Measurements from ENCODE around the gene PCDHGB3. TPM values are rescaled to one million over a fixed set of nuclear protein-coding genes. Genes with fewer than 3 reads are reported as not detected.
"Not testable (repeated sequence)": the region's sequence is repeated elsewhere in the genome, so short reads cannot be mapped to it uniquely, and the experiment has no call there.

The PCDHGB3 gene
- total RNA-seq, 1 experiment from 2014 or later: 0.49 TPM

DNA sequence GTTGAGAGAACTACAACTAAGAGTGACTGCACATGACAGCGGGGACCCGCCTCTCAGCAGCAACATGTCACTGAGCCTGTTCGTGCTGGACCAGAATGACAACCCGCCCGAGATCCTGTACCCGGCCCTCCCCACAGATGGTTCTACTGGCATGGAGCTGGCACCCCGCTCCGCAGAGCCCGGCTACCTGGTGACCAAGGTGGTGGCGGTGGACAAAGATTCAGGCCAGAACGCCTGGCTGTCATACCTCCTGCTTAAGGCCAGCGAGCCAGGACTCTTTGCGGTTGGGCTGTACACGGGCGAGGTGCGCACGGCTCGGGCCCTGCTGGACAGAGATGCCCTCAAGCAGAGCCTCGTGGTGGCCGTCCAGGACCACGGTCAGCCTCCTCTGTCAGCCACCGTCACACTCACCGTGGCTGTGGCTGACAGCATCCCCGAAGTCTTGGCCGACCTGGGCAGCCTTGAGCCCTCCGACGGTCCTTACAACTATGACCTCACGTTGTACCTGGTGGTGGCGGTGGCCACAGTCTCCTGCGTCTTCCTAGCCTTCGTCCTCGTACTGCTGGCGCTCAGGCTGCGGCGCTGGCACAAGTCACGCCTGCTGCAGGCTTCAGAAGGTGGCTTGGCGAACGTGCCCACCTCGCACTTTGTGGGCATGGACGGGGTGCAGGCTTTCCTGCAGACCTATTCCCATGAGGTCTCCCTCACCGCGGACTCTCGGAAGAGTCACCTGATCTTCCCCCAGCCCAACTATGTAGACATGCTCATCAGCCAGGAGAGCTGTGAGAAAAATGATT lies 14.6 kb downstream of the PCDHGB3 start:
- no peaks in the 10 kb centered on the region for H3K36me3 ChIP-seq (ENCODE audit: control insufficient read depth, insufficient read depth, low read length)
- ChIA-PET POLR2A (no interaction called here), CTCF (no interaction called here)
- H3K9me3 ChIP-seq (ENCODE audit: control insufficient read depth, insufficient read depth, low read depth, low read length): no peaks in the 10 kb centered on the region
- no peak for ATAC-seq
- no TSS peak for BruUV-seq (replicated peaks)
- no peak overlapping the region for H3K4me3 ChIP-seq (ENCODE audit: low read depth in 2 of 2, low read length in 2 of 2)
- H3K4me1 ChIP-seq (ENCODE audit: control insufficient read depth, insufficient read depth, low read length): no peaks in the 10 kb centered on the region
- DNase-seq (ENCODE audit: low read depth, low spot score): no peak
- intact Hi-C loops (cut with micrococcal nuclease; ENCODE audit: unreplicated experiment): no loop called here
- no peak for TF ChIP-seq SIN3A (IDR thresholded peaks at IDR 0.05; ENCODE audit: borderline replicate concordance, insufficient read depth, low read depth, low read length)
- TF ChIP-seq REST (IDR thresholded peaks at IDR 0.05; ENCODE audit: insufficient read depth in 1 of 2, low read depth in 2 of 2, low read length in 1 of 2): no peak
- no peak for TF ChIP-seq CTCF (IDR thresholded peaks at IDR 0.05)
- no peak for TF ChIP-seq POLR2AphosphoS5 (IDR thresholded peaks at IDR 0.05; ENCODE audit: low read depth, low read length)
- no peak for TF ChIP-seq TCF7L2 (IDR thresholded peaks at IDR 0.05; ENCODE audit: low read depth, low read length)
- no peaks in the 10 kb centered on the region for H3K27me3 ChIP-seq (ENCODE audit: control insufficient read depth, insufficient read depth, low read length)
- in situ Hi-C loops (cut with HindIII; ENCODE audit: low pct_unique_long_range_greater_than_20kb, low sequenced_read_pairs): no loop called here
- no peak overlapping the region for H3K27ac ChIP-seq (ENCODE audit: low read length)

DNA sequence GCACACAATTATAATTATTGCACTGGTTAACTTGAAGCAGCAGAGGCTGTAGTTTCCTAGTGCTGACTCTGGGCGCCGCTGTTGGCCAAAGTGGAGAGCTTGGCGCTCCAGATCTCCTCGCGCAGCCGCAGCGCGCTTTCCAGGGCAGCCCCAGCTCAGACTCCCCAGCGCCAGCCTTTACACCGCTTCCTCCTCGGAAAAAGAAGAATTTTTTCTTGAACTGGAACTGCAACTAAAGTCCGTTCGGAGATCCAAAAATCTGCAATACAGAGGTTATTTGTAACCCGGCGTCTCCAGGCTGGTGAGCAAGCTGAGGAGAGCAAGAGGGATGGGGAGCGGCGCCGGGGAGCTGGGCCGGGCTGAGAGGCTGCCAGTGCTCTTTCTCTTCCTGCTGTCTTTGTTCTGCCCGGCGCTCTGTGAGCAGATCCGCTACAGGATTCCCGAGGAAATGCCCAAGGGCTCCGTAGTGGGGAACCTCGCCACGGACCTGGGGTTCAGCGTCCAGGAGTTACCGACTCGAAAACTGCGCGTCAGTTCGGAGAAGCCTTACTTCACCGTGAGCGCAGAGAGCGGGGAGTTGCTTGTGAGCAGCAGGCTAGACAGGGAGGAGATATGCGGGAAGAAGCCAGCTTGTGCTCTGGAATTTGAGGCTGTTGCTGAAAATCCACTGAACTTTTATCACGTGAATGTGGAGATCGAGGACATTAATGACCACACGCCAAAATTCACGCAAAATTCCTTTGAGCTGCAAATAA lies 17.7 kb downstream of the PCDHGB3 start, which contains the start of gene PCDHGB4:
Gene PCDHGB4, plus strand, starts transcription at position 142 of the 755 bp plus-strand sequence. Its CDS starts 187 bp downstream, at position 329.
- in situ Hi-C loops (cut with HindIII; ENCODE audit: low pct_unique_long_range_greater_than_20kb, low sequenced_read_pairs); H3K36me3 ChIP-seq (ENCODE audit: control insufficient read depth, insufficient read depth, low read length); DNase-seq (ENCODE audit: low read depth, low spot score); H3K4me1 ChIP-seq (ENCODE audit: control insufficient read depth, insufficient read depth, low read length); POLR2A ChIA-PET; BruUV-seq (replicated peaks); H3K9me3 ChIP-seq (ENCODE audit: control insufficient read depth, insufficient read depth, low read depth, low read length); intact Hi-C loops (cut with micrococcal nuclease; ENCODE audit: unreplicated experiment); CTCF ChIA-PET; H3K27ac ChIP-seq (ENCODE audit: low read length); H3K4me3 ChIP-seq (ENCODE audit: low read depth in 2 of 2, low read length in 2 of 2); H3K27me3 ChIP-seq (ENCODE audit: control insufficient read depth, insufficient read depth, low read length); ATAC-seq: not testable (repeated sequence)

- no peak for ATAC-seq
- no TSS peak for BruUV-seq (replicated peaks)
- no peaks in the 10 kb centered on the region for H3K36me3 ChIP-seq (ENCODE audit: control insufficient read depth, insufficient read depth, low read length)
- intact Hi-C loops (cut with micrococcal nuclease; ENCODE audit: unreplicated experiment) (no loop called here), in situ Hi-C loops (cut with HindIII; ENCODE audit: low pct_unique_long_range_greater_than_20kb, low sequenced_read_pairs) (no loop called here)
- DNase-seq (ENCODE audit: low read depth, low spot score): no peak
- TF ChIP-seq SIN3A (IDR thresholded peaks at IDR 0.05; ENCODE audit: borderline replicate concordance, insufficient read depth, low read depth, low read length) (no peak), POLR2AphosphoS5 (IDR thresholded peaks at IDR 0.05; ENCODE audit: low read depth, low read length) (no peak), TCF7L2 (IDR thresholded peaks at IDR 0.05; ENCODE audit: low read depth, low read length) (no peak), REST (IDR thresholded peaks at IDR 0.05; ENCODE audit: insufficient read depth in 1 of 2, low read depth in 2 of 2, low read length in 1 of 2) (no peak), CTCF (IDR thresholded peaks at IDR 0.05) (no peak)
- H3K27me3 ChIP-seq (ENCODE audit: control insufficient read depth, insufficient read depth, low read length): no peaks in the 10 kb centered on the region
- no peak overlapping the region for H3K27ac ChIP-seq (ENCODE audit: low read length)
- ChIA-PET POLR2A (no interaction called here), CTCF (no interaction called here)
- no peaks in the 10 kb centered on the region; the same call in 1 of the 2 replicates for H3K9me3 ChIP-seq (ENCODE audit: control insufficient read depth, insufficient read depth, low read depth, low read length)
- no peak overlapping the region for H3K4me3 ChIP-seq (ENCODE audit: low read depth in 2 of 2, low read length in 2 of 2)
- H3K4me1 ChIP-seq (ENCODE audit: control insufficient read depth, insufficient read depth, low read length): no peaks in the 10 kb centered on the region
Measured at GRCh38 chr5:141388661-141389060, 18.6 kb downstream of the PCDHGB3 start.
